HCT116 (cell line): ENCODE results near the gene KLF16.

ENCODE experiments used
- CTCF ChIP-seq, 3 experiments: fragments of 200-600 bp in 1 of 3; sonication (generic) in 1 of 3; IDR thresholded peaks in 2 of 3; conservative IDR thresholded peaks in 1 of 3; 2 replicates each; pipeline ENCODE4 v1.5.1; 2012 to 2017; ENCODE audit warnings: low read depth in 2 of 3, low read length in 2 of 3, antibody characterized with exemption in 1 of 3, borderline replicate concordance in 1 of 3, control low read depth in 1 of 3, mild to moderate bottlenecking in 1 of 3, mixed read lengths in 1 of 3, mixed run types in 1 of 3, moderate library complexity in 1 of 3; ENCODE audit not compliant: insufficient read depth in 1 of 3
- EGR1 ChIP-seq: IDR thresholded peaks from 2 replicates; pipeline ENCODE4 v1.6.1; 2012; ENCODE audit warnings: low read depth
- EZH2 ChIP-seq: fragments of 200-600 bp; sonication (generic); IDR thresholded peaks from 2 replicates; pipeline ENCODE4 v1.6.1; 2017; ENCODE audit warnings: antibody characterized with exemption, mixed run types
- FOSL1 ChIP-seq: IDR thresholded peaks from 2 replicates; pipeline ENCODE4 v1.6.1; 2012; ENCODE audit warnings: low read depth
- JUND ChIP-seq: IDR thresholded peaks from 2 replicates; pipeline ENCODE4 v1.6.1; 2012
- MAX ChIP-seq: IDR thresholded peaks from 2 replicates; pipeline ENCODE4 v1.6.1; 2012
- POLR2A ChIP-seq: IDR thresholded peaks from 2 replicates; pipeline ENCODE4 v1.7.0; 2011; ENCODE audit warnings: borderline replicate concordance; ENCODE audit not compliant: insufficient read depth, insufficient read length; ENCODE audit errors: extremely low read depth
- POLR2AphosphoS5 ChIP-seq: IDR thresholded peaks from 2 replicates; pipeline ENCODE4 v1.6.1; 2011; ENCODE audit warnings: mild to moderate bottlenecking, low read depth, low read length, moderate library complexity
- REST ChIP-seq: IDR thresholded peaks from 2 replicates; pipeline ENCODE4 v1.6.1; 2012; ENCODE audit warnings: low read depth
- TCF7L2 ChIP-seq: IDR thresholded peaks from 2 replicates; pipeline ENCODE4 v1.7.0; 2011; ENCODE audit warnings: borderline replicate concordance, inconsistent platforms; ENCODE audit not compliant: insufficient read depth, insufficient read length; ENCODE audit errors: extremely low read depth
- ZNF274 ChIP-seq: fragments of 200-500 bp; sonication (Bioruptor generic); IDR thresholded peaks from 2 replicates; pipeline ENCODE4 v1.6.1; 2014; ENCODE audit warnings: mild to moderate bottlenecking, low read depth, low read length, inconsistent platforms

GRCh38 chr19:1826557-1827521, 36.5 kb downstream of the KLF16 start:
- no peak for TF ChIP-seq CTCF (IDR thresholded peaks at IDR 0.05 in 2 of 3, conservative IDR thresholded peaks at IDR 0.05 in 1 of 3; ENCODE audit: borderline replicate concordance in 1 of 3, insufficient read depth in 1 of 3, low read depth in 2 of 3, low read length in 2 of 3)
- TF ChIP-seq MAX: no peak
- TF ChIP-seq POLR2A: no peak
- TF ChIP-seq EZH2: no peak
- TF ChIP-seq POLR2AphosphoS5: no peak
- TF ChIP-seq TCF7L2: no peak
- no peak for TF ChIP-seq REST
- TF ChIP-seq ZNF274: no peak
- no peak for TF ChIP-seq EGR1
- TF ChIP-seq FOSL1: no peak
- TF ChIP-seq JUND: no peak
